ENCODE measurements around the gene FCGR1A.
A peak's percentile ranks its signal among the peaks of the same experiment; 100 is the strongest.
"Not testable (repeated sequence)": the region's sequence is repeated elsewhere in the genome, so short reads cannot be mapped to it uniquely, and the experiment has no call there.

- peak; percentile 48 to 95 (median 85) for TF ChIP-seq CTCF (IDR thresholded peaks at IDR 0.05)
- TF ChIP-seq POLR2A (IDR thresholded peaks at IDR 0.05) = not testable (repeated sequence)
Observed at GRCh38 chr1:149792912-149793515, 10.5 kb downstream of the FCGR1A start.
